Panc1 (cell line): ENCODE results near the gene RGS13. TPM values are rescaled to one million over a fixed set of nuclear protein-coding genes. Genes with fewer than 3 reads are reported as not detected.

Experiments used
- ATAC-seq: fragments of 200-7000 bp; cut with Tn5 transposase; 2 replicates; pipeline ENCODE4 v1.9.1; 2020; ENCODE audit warnings: mild to moderate bottlenecking, moderate library complexity
- BruUV-seq: library from RNA; stranded (reverse); fragments of 400-500 nt; replicated peaks from 2 replicates; lab custom pipeline; 2021; lab: Mats Ljungman, UMichigan
- CTCF ChIA-PET: fragments of 300-600 bp; sonication (Branson Sonifier 250); formaldehyde crosslinking; loops from one replicate; lab custom pipeline; 2022; ENCODE audit warnings: antibody characterized with exemption; lab: Charles Lee
- POLR2A ChIA-PET: fragments of 300-600 bp; sonication (Branson Sonifier 250); formaldehyde crosslinking; loops from one replicate; lab custom pipeline; 2022; ENCODE audit warnings: antibody characterized with exemption; lab: Charles Lee
- DNase-seq: peaks from one replicate; pipeline ENCODE4 v3.0.0-alpha.2; 2010; ENCODE audit warnings: low read depth, low spot score
- H3K27ac ChIP-seq: 2 replicates; pipeline ENCODE4 v1.5.1; 2011; ENCODE audit warnings: mild to moderate bottlenecking, low read length, inconsistent platforms
- H3K27me3 ChIP-seq: fragments of 200-500 bp; sonication (Bioruptor generic); 2 replicates; pipeline ENCODE4 v1.6.0; 2014; ENCODE audit warnings: low read length, inconsistent platforms; ENCODE audit not compliant: control insufficient read depth, insufficient read depth
- H3K36me3 ChIP-seq: fragments of 200-500 bp; sonication (Bioruptor generic); 2 replicates; pipeline ENCODE4 v1.5.1; 2014; ENCODE audit warnings: inconsistent platforms, mild to moderate bottlenecking, low read length, moderate library complexity; ENCODE audit not compliant: control insufficient read depth, insufficient read depth
- H3K4me1 ChIP-seq: 2 replicates; pipeline ENCODE4 v1.5.1; 2011; ENCODE audit warnings: inconsistent platforms, mild to moderate bottlenecking, low read length, moderate library complexity; ENCODE audit not compliant: control insufficient read depth, insufficient read depth
- H3K4me3 ChIP-seq, 2 experiments: 2 replicates each; pipeline ENCODE4 v1.5.1; 2011 to 2012; ENCODE audit warnings: low read depth in 2 of 2, low read length in 2 of 2, mild to moderate bottlenecking in 2 of 2, inconsistent platforms in 1 of 2, moderate library complexity in 1 of 2
- H3K9me3 ChIP-seq: fragments of 200-500 bp; sonication (Bioruptor generic); 2 replicates; pipeline ENCODE4 v1.5.1; 2014; ENCODE audit warnings: low read depth, mild to moderate bottlenecking, inconsistent platforms, low read length, moderate library complexity; ENCODE audit not compliant: control insufficient read depth, insufficient read depth
- CTCF ChIP-seq: fragments of 450-650 bp; IDR thresholded peaks from 2 replicates; pipeline ENCODE4 v1.5.1; 2017; ENCODE audit warnings: mild to moderate bottlenecking
- POLR2AphosphoS5 ChIP-seq: IDR thresholded peaks from 2 replicates; pipeline ENCODE4 v1.6.1; 2012; ENCODE audit warnings: mild to moderate bottlenecking, low read depth, low read length, moderate library complexity
- SIN3A ChIP-seq: IDR thresholded peaks from 2 replicates; pipeline ENCODE4 v1.6.1; 2012; ENCODE audit warnings: low read depth, mild to moderate bottlenecking, low read length, moderate library complexity, borderline replicate concordance; ENCODE audit not compliant: insufficient read depth
- TCF7L2 ChIP-seq: IDR thresholded peaks from 2 replicates; pipeline ENCODE4 v1.6.1; 2011; ENCODE audit warnings: mild to moderate bottlenecking, low read depth, low read length, inconsistent platforms
- in situ Hi-C: cut with HindIII; loops from 2 replicates; pipeline ENCODE4 v1.10.0; 2016; ENCODE audit warnings: low sequenced_read_pairs, low pct_unique_long_range_greater_than_20kb
- intact Hi-C: fragments of 100-400 bp; cut with micrococcal nuclease; formaldehyde crosslinking; loops from one replicate; pipeline ENCODE4 v1.10.0; 2022; ENCODE audit not compliant: unreplicated experiment
- total RNA-seq: library from RNA; stranded (reverse); gene quantifications from one replicate; pipeline ENCODE4 v1.2.1, GENCODE V29; 2021; ENCODE audit not compliant: unreplicated experiment
- TF ChIP-seq, protein P1 (sequence below), 2 experiments: IDR thresholded peaks; 2 replicates each; pipeline ENCODE4 v1.6.1; 2011 to 2012; ENCODE audit warnings: low read depth in 2 of 2, control low read depth in 1 of 2, low read length in 1 of 2, mild to moderate bottlenecking in 1 of 2, moderate library complexity in 1 of 2; ENCODE audit not compliant: insufficient read depth in 1 of 2

RGS13 gene
- total RNA-seq, 1 experiment from 2014 or later = not detected

DNA sequence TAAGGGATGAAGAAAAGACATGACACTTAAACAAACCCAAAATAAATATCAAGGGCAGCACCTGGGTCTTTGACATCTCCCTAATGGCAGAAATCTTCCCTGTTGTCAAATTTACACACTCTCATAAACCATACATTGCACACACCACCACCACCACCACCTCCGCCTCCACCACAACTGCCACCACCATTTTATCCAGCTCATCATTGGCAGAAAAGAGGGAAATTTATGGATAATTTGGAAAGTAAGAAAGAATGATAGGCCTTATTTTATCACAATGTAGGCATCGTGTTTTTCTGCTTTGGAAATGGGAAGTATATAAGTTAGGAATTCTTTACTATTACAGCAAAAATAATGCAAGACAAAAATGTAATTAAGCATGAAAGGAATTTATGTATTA, 27.3 kb upstream of the RGS13 start:
- BruUV-seq = no TSS peak
- Histone ChIP-seq H3K9me3 (no peaks in the 10 kb centered on the region), H3K4me3 (no peak overlapping the region), H3K4me1 (no peaks in the 10 kb centered on the region), H3K27me3 (no peaks in the 10 kb centered on the region), H3K36me3 (no peaks in the 10 kb centered on the region), H3K27ac (no peak overlapping the region)
- POLR2A ChIA-PET = no interaction called here
- in situ Hi-C loops = no loop called here
- CTCF ChIA-PET = no interaction called here
- DNase-seq (no peak), ATAC-seq (no peak)
- TF ChIP-seq POLR2AphosphoS5 = no peak
- TF ChIP-seq CTCF = no peak
- TF ChIP-seq, protein P1, sequence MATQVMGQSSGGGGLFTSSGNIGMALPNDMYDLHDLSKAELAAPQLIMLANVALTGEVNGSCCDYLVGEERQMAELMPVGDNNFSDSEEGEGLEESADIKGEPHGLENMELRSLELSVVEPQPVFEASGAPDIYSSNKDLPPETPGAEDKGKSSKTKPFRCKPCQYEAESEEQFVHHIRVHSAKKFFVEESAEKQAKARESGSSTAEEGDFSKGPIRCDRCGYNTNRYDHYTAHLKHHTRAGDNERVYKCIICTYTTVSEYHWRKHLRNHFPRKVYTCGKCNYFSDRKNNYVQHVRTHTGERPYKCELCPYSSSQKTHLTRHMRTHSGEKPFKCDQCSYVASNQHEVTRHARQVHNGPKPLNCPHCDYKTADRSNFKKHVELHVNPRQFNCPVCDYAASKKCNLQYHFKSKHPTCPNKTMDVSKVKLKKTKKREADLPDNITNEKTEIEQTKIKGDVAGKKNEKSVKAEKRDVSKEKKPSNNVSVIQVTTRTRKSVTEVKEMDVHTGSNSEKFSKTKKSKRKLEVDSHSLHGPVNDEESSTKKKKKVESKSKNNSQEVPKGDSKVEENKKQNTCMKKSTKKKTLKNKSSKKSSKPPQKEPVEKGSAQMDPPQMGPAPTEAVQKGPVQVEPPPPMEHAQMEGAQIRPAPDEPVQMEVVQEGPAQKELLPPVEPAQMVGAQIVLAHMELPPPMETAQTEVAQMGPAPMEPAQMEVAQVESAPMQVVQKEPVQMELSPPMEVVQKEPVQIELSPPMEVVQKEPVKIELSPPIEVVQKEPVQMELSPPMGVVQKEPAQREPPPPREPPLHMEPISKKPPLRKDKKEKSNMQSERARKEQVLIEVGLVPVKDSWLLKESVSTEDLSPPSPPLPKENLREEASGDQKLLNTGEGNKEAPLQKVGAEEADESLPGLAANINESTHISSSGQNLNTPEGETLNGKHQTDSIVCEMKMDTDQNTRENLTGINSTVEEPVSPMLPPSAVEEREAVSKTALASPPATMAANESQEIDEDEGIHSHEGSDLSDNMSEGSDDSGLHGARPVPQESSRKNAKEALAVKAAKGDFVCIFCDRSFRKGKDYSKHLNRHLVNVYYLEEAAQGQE (IDR thresholded peaks at IDR 0.05; ENCODE audit: insufficient read depth in 1 of 2, low read depth in 2 of 2, low read length in 1 of 2) = no peak
- TF ChIP-seq SIN3A = no peak
- no peak for TF ChIP-seq TCF7L2
- intact Hi-C loops = no loop called here

GRCh38 chr1:192609110-192610079, 26.6 kb upstream of the RGS13 start:
- ChIA-PET POLR2A (no interaction called here), CTCF (no interaction called here)
- in situ Hi-C loops = no loop called here
- Histone ChIP-seq H3K4me1 (no peaks in the 10 kb centered on the region), H3K9me3 (no peaks in the 10 kb centered on the region), H3K4me3 (no peak overlapping the region), H3K27me3 (no peaks in the 10 kb centered on the region), H3K27ac (no peak overlapping the region), H3K36me3 (no peaks in the 10 kb centered on the region)
- DNase-seq = no peak
- no peak for ATAC-seq
- intact Hi-C loops = loop anchor here (1.0 kb wide), 1 partner anchor 132 kb away; no protein-coding TSS in a partner anchor
- TF ChIP-seq SIN3A = no peak
- TF ChIP-seq CTCF = no peak
- TF ChIP-seq, protein P1 (IDR thresholded peaks at IDR 0.05; ENCODE audit: insufficient read depth in 1 of 2, low read depth in 2 of 2, low read length in 1 of 2) = no peak
- TF ChIP-seq TCF7L2 = no peak
- no peak for TF ChIP-seq POLR2AphosphoS5
- no TSS peak for BruUV-seq
